ENCODE results near the gene SGMS1.
"Not testable (repeated sequence)": the region's sequence is repeated elsewhere in the genome, so short reads cannot be mapped to it uniquely, and the experiment has no call there.

Gene SGMS1

GRCh38 chr10:50453940-50454339, 169.8 kb downstream of the SGMS1 start:
- no peak for DNase-seq

- no peak for DNase-seq
Observed at GRCh38 chr10:50452603-50453002, 171.2 kb downstream of the SGMS1 start.

DNA sequence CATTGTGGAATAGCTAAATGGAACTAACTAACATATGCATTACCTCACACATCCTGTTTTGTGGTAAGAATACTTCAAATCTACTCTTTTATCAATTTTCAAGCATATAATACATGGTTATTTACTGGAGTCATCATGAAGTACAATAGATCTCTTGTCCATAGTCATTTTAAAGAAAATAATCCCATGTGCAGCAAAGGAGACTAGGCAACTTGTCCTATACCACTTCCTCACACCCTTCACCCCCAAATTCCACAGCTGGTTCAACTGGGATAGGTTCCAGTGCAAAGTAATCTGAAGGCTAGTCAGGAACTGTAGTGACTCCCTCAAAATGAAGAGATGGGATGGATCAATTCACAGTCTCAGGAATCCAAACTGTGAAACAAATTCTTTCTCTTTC, 176.1 kb downstream of the SGMS1 start:
- DNase-seq, result no peak

DNA sequence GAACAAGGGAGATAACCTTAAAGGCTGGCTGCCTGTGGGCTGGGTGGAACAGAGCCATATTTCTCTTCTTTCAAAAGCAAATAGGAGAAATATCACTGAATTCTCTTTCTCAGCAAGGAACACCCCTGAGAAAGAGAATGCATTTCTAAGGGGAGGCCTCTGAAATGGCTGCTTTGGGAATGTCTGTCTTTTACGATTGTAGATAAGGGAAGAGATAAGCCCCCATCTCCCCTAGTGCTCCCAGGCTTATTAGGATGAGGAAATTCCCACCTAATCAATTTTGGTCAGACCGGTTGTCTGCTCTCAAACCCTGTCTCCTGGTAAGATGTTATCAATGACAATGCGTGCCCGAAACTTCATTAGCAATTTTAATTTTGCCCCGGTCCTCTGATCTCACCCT, 178.0 kb downstream of the SGMS1 start:
- not testable (repeated sequence) for DNase-seq

DNA sequence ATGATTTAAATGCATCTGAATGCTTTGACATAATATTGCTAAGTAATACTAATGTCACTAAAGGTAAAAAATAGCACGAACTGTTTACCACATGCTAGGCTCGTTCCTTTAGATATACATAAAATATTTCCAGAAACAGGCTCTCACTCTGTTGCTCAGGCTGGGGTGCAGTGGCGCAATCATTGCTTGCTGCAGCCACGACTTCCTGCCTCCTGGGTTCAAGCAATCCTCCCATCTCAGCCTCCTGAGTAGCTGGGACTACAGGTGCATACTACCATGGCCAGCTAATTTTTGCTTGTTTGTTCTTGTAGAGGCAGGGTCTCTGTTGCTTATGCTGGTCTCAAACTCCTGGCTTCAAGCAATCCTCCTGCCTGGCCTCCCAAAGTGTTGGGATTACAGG, 183.3 kb downstream of the SGMS1 start:
- no peak for DNase-seq

DNA sequence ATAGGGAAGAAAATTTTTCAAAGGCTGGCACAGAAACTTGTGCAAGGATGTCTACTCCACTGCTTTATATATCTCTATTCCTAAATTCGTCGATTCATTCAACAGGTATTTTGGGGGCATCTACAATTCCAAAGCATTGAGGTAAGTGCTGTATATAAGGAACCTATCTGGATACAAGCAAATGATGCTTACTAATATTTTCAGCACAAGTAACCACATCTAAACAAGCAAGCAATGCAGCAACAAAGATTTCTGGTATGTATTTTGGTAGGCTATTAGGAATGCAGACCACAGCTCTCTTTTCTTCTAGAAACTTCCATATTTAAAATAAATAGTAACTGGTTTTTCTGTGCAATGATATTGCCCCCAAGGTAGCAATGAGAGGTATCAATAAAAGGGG, 183.9 kb downstream of the SGMS1 start:
- DNase-seq, result no peak

- no peak for DNase-seq
Observed at GRCh38 chr10:50439187-50439586, 184.6 kb downstream of the SGMS1 start.

DNA sequence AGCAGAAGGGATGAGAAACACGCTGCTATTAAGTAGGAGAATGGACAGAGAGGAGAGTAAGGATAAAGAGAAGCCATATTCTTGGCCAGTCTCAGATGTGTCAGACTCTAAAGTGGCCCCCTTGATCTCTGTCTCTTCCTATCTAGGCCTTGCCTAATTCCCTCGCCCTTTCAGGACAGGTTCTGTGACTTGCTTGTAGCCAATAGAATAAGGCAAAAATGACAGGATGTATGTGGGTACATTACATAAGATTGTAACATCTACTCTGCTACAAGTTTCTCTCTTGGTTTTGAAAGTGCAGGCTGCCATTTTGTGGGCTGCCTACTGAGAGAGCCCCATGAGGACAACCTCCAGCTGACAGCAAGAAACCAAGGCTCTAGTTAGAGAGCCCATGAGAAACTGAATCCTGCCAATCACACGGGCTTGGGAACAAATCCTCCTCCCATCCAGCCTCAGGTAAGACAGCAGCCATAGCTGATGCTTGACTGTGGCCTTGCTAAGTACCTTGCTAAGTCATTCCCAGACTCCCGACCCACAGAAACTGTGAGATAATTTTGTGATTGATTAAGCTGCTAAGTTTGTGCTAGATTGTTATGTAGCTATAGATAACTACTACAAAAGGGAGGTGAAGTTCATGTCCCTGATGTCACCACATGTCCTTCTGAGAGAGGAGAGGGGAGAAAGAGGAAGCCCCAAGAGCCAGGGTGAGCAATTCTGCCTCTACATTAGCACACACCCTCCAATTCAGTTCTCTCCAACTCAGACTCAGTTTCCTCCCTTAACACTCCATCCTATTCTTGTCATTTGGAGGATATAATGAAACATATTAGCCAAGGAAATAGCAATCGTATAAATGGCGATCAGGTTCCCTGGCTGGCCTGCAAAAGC, 185.5 kb downstream of the SGMS1 start:
- DNase-seq, result no peak

- no peak for DNase-seq
Observed at GRCh38 chr10:50437248-50437647, 186.5 kb downstream of the SGMS1 start.

- no peak for DNase-seq
Observed at GRCh38 chr10:50436805-50437204, 187.0 kb downstream of the SGMS1 start.

GRCh38 chr10:50432211-50433009, 191.3 kb downstream of the SGMS1 start:
- no peak for DNase-seq

GRCh38 chr10:50431791-50432190, 192.0 kb downstream of the SGMS1 start:
- DNase-seq, result no peak

DNA sequence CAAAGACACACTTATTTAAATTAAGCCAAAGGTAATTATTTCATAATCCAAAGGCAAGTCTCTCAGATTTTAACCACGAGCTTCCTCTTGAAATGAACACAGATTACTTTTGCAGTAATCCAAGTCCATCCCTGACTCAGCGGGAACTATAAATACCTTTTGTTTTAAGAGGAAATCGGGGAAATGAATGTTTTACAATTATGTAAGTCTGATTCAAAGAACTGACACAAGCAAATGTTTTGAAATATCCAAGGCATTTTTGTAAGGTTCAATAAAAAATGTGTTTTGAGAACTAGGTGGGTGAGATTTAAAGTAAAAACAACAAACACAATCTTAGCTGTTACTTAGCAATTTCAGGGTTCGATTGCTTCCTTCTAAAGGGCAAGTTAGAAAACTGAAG, 192.6 kb downstream of the SGMS1 start:
- no peak for DNase-seq

DNA sequence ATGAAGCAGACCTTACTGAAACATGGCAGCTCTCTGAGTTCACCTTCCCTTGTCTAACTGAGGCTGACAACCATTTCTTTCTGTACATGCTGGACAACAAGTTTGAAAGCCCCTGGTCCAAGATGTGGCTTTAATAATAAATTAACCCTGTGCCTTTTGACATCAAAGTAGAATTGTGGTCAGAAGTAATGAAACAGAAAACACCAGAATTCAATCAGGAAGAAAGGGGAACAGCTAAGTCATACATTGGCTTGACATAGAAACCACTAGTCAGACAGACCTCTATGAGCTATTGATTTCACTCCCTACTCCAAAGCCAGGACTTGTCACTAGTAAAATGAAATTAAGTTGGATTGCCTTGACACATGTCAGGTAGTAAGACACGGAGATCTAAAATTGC, 197.3 kb downstream of the SGMS1 start:
- DNase-seq, result no peak

GRCh38 chr10:50425215-50425614, 198.5 kb downstream of the SGMS1 start:
- DNase-seq, result not testable (repeated sequence)

DNA sequence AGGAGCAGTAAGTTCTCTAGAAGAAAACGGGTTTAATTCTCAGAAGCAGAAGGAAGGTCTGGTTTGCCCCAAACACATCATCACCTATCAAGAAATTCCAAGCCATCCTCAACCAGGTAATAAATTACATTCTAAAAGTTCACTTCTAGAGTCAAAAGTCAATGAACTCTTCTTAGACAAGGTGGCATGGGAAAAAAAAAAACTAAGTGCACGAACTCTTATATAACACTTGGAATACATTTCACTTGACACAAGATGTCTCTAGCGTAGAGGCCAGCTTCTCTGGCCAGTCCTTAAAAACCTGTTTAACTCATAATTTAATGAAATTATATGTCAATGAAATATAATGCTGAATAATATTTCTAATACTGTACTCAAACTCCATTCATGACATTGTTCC, 200.3 kb downstream of the SGMS1 start:
- DNase-seq, result no peak

DNA sequence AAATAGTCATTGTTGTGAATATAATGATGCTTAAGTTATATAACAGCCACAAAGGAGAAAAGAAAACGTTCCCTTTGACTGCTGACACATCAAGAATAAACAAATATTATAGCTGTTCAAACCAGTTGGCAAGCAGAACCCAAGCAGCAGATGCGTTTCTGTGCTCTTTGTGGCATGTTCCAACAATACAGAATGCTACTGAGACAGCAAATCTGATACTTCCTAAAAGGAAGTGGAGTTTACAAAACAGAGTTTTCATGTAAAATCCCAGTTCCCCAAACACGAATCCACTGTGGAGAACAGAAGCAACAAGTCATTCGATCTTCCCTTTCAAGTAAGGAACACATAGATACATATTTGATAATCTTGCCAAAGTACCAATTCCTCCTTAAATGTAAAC, 201.5 kb downstream of the SGMS1 start:
- DNase-seq, result peak; percentile 7

- DNase-seq, result peak; percentile 17
Observed at GRCh38 chr10:50421026-50421719, 202.6 kb downstream of the SGMS1 start.

GRCh38 chr10:50420196-50420595, 203.6 kb downstream of the SGMS1 start:
- DNase-seq, result no peak

GRCh38 chr10:50419756-50420155, 204.0 kb downstream of the SGMS1 start:
- no peak for DNase-seq

DNA sequence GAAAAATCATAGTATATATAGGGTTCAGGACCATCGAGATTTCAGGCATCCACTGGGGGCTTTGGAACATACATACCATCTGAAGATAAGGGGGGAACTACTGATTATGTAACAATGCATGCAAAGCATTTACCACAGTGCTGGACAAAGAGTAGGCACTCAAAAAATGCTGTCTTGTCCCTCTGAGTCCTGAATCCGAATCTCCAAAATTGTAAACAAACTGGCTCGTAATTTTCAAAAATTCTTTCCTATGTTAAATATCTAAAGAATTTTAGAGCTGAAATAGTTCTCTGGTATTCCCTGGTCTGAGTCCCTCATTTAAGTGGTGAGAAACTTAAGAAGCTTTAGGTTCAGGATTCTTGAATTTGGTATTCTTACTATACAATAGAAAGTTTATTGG, 204.7 kb downstream of the SGMS1 start:
- no peak for DNase-seq

GRCh38 chr10:50417886-50418830, 205.6 kb downstream of the SGMS1 start:
- no peak for DNase-seq

Data from RPMI8226 (cell line).